HCT116 (cell line): ENCODE data around the gene GJB6. TPM values are rescaled to one million over a fixed set of nuclear protein-coding genes. Genes with fewer than 3 reads are reported as not detected.

ENCODE experiments used
- ATAC-seq: fragments of 200-7000 bp; cut with Tn5 transposase; 2 replicates; pipeline ENCODE4 v1.9.1; 2020; ENCODE audit warnings: mild to moderate bottlenecking, moderate library complexity
- BruUV-seq: library from RNA; stranded (reverse); fragments of 400-500 nt; replicated peaks from 2 replicates; lab custom pipeline; 2021; lab: Mats Ljungman, UMichigan
- CTCF ChIA-PET: fragments of 300-600 bp; sonication (Branson Sonifier 250); formaldehyde crosslinking; loops from one replicate; lab custom pipeline; 2021; ENCODE audit warnings: antibody characterized with exemption; lab: Charles Lee
- POLR2A ChIA-PET: fragments of 300-600, 350-600 bp; sonication (Branson Sonifier 250); formaldehyde crosslinking; loops from one replicate; lab custom pipeline; 2021; ENCODE audit warnings: antibody characterized with exemption; lab: Charles Lee
- RAD21 ChIA-PET, 2 experiments: fragments of 300-600 bp; sonication (Branson Sonifier 250); formaldehyde crosslinking; loops; one replicate each; lab custom pipeline; 2023; ENCODE audit warnings: low total read pairs in 2 of 2; ENCODE audit not compliant: uncharacterized antibody in 2 of 2, unreplicated experiment in 2 of 2, low non-redundant PET in 1 of 2; lab: Charles Lee
- DNase-seq: peaks from one replicate; pipeline ENCODE4 v3.0.0-alpha.2; 2010; ENCODE audit warnings: low read depth, low spot score
- H2AFZ ChIP-seq: fragments of 200-600 bp; shearing (Covaris generic), sonication (generic); 2 replicates; pipeline ENCODE4 v1.6.1; 2017; ENCODE audit warnings: low read depth, mixed run types, mixed read lengths, antibody characterized with exemption, low read length; ENCODE audit not compliant: poor library complexity, severe bottlenecking
- H3K27ac ChIP-seq: 2 replicates; pipeline ENCODE4 v1.5.1; 2012; ENCODE audit warnings: low read depth, low read length
- H3K27me3 ChIP-seq: fragments of 200-600 bp; sonication (generic); 2 replicates; pipeline ENCODE4 v1.6.1; 2016; ENCODE audit warnings: mixed run types, low read length, mixed read lengths; ENCODE audit not compliant: insufficient read depth
- H3K36me3 ChIP-seq, 2 experiments: fragments of 200-500 bp in 1 of 2; fragments of 200-600 bp in 1 of 2; sonication (Bioruptor generic) in 1 of 2; sonication (generic) in 1 of 2; 2 replicates each; pipeline versions ENCODE4 v1.5.1 to v1.6.1; 2014 to 2016; ENCODE audit warnings: low read length in 2 of 2, inconsistent platforms in 1 of 2, mixed read lengths in 1 of 2, mixed run types in 1 of 2; ENCODE audit not compliant: insufficient read depth in 2 of 2, control insufficient read depth in 1 of 2
- H3K4me1 ChIP-seq, 2 experiments: fragments of 200-600 bp in 1 of 2; sonication (generic) in 1 of 2; 2 replicates each; pipeline versions ENCODE4 v1.5.1 to v1.6.1; 2012 to 2017; ENCODE audit warnings: low read length in 2 of 2, inconsistent platforms in 1 of 2, mild to moderate bottlenecking in 1 of 2, mixed read lengths in 1 of 2, mixed run types in 1 of 2, moderate library complexity in 1 of 2; ENCODE audit not compliant: insufficient read depth in 2 of 2, control insufficient read depth in 1 of 2
- H3K4me2 ChIP-seq: fragments of 200-600 bp; sonication (generic); 2 replicates; pipeline ENCODE4 v1.6.1; 2017; ENCODE audit warnings: mixed run types, low read length, mixed read lengths
- H3K4me3 ChIP-seq, 2 experiments: fragments of 200-600 bp in 1 of 2; sonication (generic) in 1 of 2; replicated peaks in 1 of 2; 2 replicates each; pipeline ENCODE4 v1.5.1; 2011 to 2016; ENCODE audit warnings: low read length in 2 of 2, control low read depth in 1 of 2, low read depth in 1 of 2, mild to moderate bottlenecking in 1 of 2, mixed read lengths in 1 of 2, mixed run types in 1 of 2
- H3K79me2 ChIP-seq: fragments of 200-600 bp; sonication (generic); 2 replicates; pipeline ENCODE4 v1.6.1; 2017; ENCODE audit warnings: mild to moderate bottlenecking, mixed run types, low read length, moderate library complexity, mixed read lengths; ENCODE audit not compliant: insufficient read depth
- H3K9ac ChIP-seq: fragments of 200-600 bp; sonication (generic); 2 replicates; pipeline ENCODE4 v1.6.1; 2016; ENCODE audit warnings: low read length, mixed read lengths
- H3K9me2 ChIP-seq: fragments of 200-600 bp; sonication (generic), shearing (Covaris generic); 2 replicates; pipeline ENCODE4 v1.6.1; 2017; ENCODE audit warnings: mixed run types, mild to moderate bottlenecking, moderate library complexity; ENCODE audit not compliant: insufficient read depth
- H3K9me3 ChIP-seq, 2 experiments: fragments of 200-500 bp in 1 of 2; fragments of 200-600 bp in 1 of 2; sonication (Bioruptor generic) in 1 of 2; sonication (generic) in 1 of 2; 2 replicates each; pipeline ENCODE4 v1.6.1; 2014 to 2017; ENCODE audit warnings: low read length in 2 of 2, mixed read lengths in 2 of 2, inconsistent platforms in 1 of 2, low read depth in 1 of 2, mild to moderate bottlenecking in 1 of 2, mixed run types in 1 of 2, moderate library complexity in 1 of 2; ENCODE audit not compliant: control insufficient read depth in 1 of 2, insufficient read depth in 1 of 2
- H4K20me1 ChIP-seq: fragments of 200-600 bp; sonication (generic), shearing (Covaris generic); 2 replicates; pipeline ENCODE4 v1.6.1; 2017; ENCODE audit warnings: mixed run types, mild to moderate bottlenecking, moderate library complexity; ENCODE audit not compliant: insufficient read depth
- CBX3 ChIP-seq: IDR thresholded peaks from 2 replicates; pipeline ENCODE4 v1.6.1; 2012; ENCODE audit warnings: low read depth
- CEBPB ChIP-seq: IDR thresholded peaks from 2 replicates; pipeline ENCODE4 v1.6.1; 2012; ENCODE audit warnings: low read depth
- CTCF ChIP-seq, 3 experiments: fragments of 200-600 bp in 1 of 3; sonication (generic) in 1 of 3; IDR thresholded peaks in 2 of 3; conservative IDR thresholded peaks in 1 of 3; 2 replicates each; pipeline ENCODE4 v1.5.1; 2012 to 2017; ENCODE audit warnings: low read depth in 2 of 3, low read length in 2 of 3, antibody characterized with exemption in 1 of 3, borderline replicate concordance in 1 of 3, control low read depth in 1 of 3, mild to moderate bottlenecking in 1 of 3, mixed read lengths in 1 of 3, mixed run types in 1 of 3, moderate library complexity in 1 of 3; ENCODE audit not compliant: insufficient read depth in 1 of 3
- EGR1 ChIP-seq: IDR thresholded peaks from 2 replicates; pipeline ENCODE4 v1.6.1; 2012; ENCODE audit warnings: low read depth
- ELF1 ChIP-seq: IDR thresholded peaks from 2 replicates; pipeline ENCODE4 v1.6.1; 2012; ENCODE audit warnings: low read depth, borderline replicate concordance
- EZH2 ChIP-seq: fragments of 200-600 bp; sonication (generic); IDR thresholded peaks from 2 replicates; pipeline ENCODE4 v1.6.1; 2017; ENCODE audit warnings: antibody characterized with exemption, mixed run types
- FOSL1 ChIP-seq: IDR thresholded peaks from 2 replicates; pipeline ENCODE4 v1.6.1; 2012; ENCODE audit warnings: low read depth
- POLR2A ChIP-seq: IDR thresholded peaks from 2 replicates; pipeline ENCODE4 v1.7.0; 2011; ENCODE audit warnings: borderline replicate concordance; ENCODE audit not compliant: insufficient read depth, insufficient read length; ENCODE audit errors: extremely low read depth
- POLR2AphosphoS5 ChIP-seq: IDR thresholded peaks from 2 replicates; pipeline ENCODE4 v1.6.1; 2011; ENCODE audit warnings: mild to moderate bottlenecking, low read depth, low read length, moderate library complexity
- RAD21 ChIP-seq: IDR thresholded peaks from 2 replicates; pipeline ENCODE4 v1.6.1; 2012; ENCODE audit warnings: low read depth, mild to moderate bottlenecking
- SIN3A ChIP-seq: IDR thresholded peaks from 2 replicates; pipeline ENCODE4 v1.6.1; 2012; ENCODE audit warnings: low read depth
- YY1 ChIP-seq: IDR thresholded peaks from 2 replicates; pipeline ENCODE4 v1.6.1; 2011; ENCODE audit warnings: low read length, low read depth, moderate library complexity, mild to moderate bottlenecking; ENCODE audit not compliant: insufficient replicate concordance; ENCODE audit errors: extremely low read depth
- ZNF274 ChIP-seq: fragments of 200-500 bp; sonication (Bioruptor generic); IDR thresholded peaks from 2 replicates; pipeline ENCODE4 v1.6.1; 2014; ENCODE audit warnings: mild to moderate bottlenecking, low read depth, low read length, inconsistent platforms
- intact Hi-C: fragments of 100-400 bp; cut with micrococcal nuclease; formaldehyde crosslinking; loops from 2 replicates; pipeline ENCODE4 v1.10.0; 2022
- total RNA-seq: library from RNA; stranded (reverse); gene quantifications from one replicate; pipeline ENCODE4 v1.2.1, GENCODE V29; 2021; ENCODE audit not compliant: unreplicated experiment
- TF ChIP-seq, protein P1 (sequence below): IDR thresholded peaks from 2 replicates; pipeline ENCODE4 v1.6.1; 2012
- TF ChIP-seq, protein P2 (sequence below): IDR thresholded peaks from 2 replicates; pipeline ENCODE4 v1.6.1; 2012; ENCODE audit warnings: low read depth
- TF ChIP-seq, protein P3 (sequence below): IDR thresholded peaks from 2 replicates; pipeline ENCODE4 v1.6.1; 2012
- TF ChIP-seq, protein P4 (sequence below): IDR thresholded peaks from 2 replicates; pipeline ENCODE4 v1.6.1; 2011; ENCODE audit warnings: mild to moderate bottlenecking, low read length, moderate library complexity; ENCODE audit not compliant: insufficient replicate concordance; ENCODE audit errors: extremely low read depth

Gene GJB6
- total RNA-seq, 1 experiment from 2014 or later: not detected

DNA sequence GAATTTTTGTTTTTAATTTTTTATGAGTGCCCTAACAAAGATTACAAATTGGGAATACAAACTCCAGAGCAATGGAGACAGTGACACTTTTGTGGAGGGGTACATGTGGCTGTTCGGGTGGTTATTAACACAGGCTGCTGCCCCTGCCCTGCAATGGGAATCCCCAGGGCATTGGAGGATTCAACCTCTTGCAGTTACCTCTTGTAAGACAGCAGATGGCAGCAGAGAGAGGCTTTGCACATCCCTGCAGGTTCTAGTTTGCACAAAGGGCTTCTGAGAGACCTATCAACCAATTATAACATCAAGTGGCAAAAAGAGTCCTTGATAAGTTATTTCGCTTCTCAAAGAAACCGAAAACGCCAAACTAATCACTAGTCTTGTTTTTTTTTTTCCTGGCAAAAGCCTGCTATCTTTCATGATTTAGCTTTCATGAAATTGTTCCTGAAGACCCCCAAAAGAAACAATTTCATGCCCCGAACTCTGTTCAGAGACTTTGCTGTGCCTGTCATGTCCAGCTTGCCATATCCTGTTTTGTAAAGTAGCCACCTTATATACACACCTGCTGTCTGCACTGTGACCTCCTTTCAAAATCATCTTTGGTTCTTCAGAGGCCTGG is 49.8 kb downstream of the GJB6 start:
- Histone ChIP-seq H4K20me1 (no peaks in the 10 kb centered on the region), H3K4me3 (no peak overlapping the region), H3K9ac (no peak overlapping the region), H3K4me1 (peaks cover 0 to 3% of the 10 kb centered on the region in 2 experiments; a peak in 1 of 4 replicates), H3K9me3 (no peaks in the 10 kb centered on the region), H2AFZ (peak overlapping the region; percentile 41), H3K79me2 (no peaks in the 10 kb centered on the region), H3K27me3 (no peaks in the 10 kb centered on the region), H3K36me3 (no peaks in the 10 kb centered on the region), H3K9me2 (no peaks in the 10 kb centered on the region), H3K4me2 (no peak overlapping the region), H3K27ac (no peak overlapping the region)
- CTCF ChIA-PET: interaction anchor here (0.6 to 2.8 kb wide), 5 partner anchors 9 to 742 kb away, joined by 3 to 10 read pairs (median 5); no protein-coding TSS in a partner anchor
- ATAC-seq: peak; percentile 99
- POLR2A ChIA-PET: interaction anchor here (0.9 kb wide), 1 partner anchor 9 kb away, joined by 3 read pairs; no protein-coding TSS in a partner anchor
- RAD21 ChIA-PET: interaction anchor here in 1 of 2 experiments (0.6 kb wide), 1 partner anchor 279 kb away, joined by 3 read pairs; no protein-coding TSS in a partner anchor
- no TSS peak for BruUV-seq
- no peak for TF ChIP-seq CBX3
- no peak for TF ChIP-seq FOSL1
- no peak for TF ChIP-seq YY1
- TF ChIP-seq, protein P1, sequence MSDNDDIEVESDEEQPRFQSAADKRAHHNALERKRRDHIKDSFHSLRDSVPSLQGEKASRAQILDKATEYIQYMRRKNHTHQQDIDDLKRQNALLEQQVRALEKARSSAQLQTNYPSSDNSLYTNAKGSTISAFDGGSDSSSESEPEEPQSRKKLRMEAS: no peak
- no peak for TF ChIP-seq ELF1
- no peak for TF ChIP-seq EGR1
- TF ChIP-seq EZH2: no peak
- peak; percentile 65 to 83 (median 79); a peak in 5 of 6 replicates for TF ChIP-seq CTCF (IDR thresholded peaks at IDR 0.05 in 2 of 3, conservative IDR thresholded peaks at IDR 0.05 in 1 of 3; ENCODE audit: borderline replicate concordance in 1 of 3, insufficient read depth in 1 of 3, low read depth in 2 of 3, low read length in 2 of 3)
- no peak for TF ChIP-seq POLR2A
- TF ChIP-seq POLR2AphosphoS5: no peak
- TF ChIP-seq ZNF274: no peak
- no peak for TF ChIP-seq SIN3A
- TF ChIP-seq RAD21: peak; percentile 80
- TF ChIP-seq, protein P2, sequence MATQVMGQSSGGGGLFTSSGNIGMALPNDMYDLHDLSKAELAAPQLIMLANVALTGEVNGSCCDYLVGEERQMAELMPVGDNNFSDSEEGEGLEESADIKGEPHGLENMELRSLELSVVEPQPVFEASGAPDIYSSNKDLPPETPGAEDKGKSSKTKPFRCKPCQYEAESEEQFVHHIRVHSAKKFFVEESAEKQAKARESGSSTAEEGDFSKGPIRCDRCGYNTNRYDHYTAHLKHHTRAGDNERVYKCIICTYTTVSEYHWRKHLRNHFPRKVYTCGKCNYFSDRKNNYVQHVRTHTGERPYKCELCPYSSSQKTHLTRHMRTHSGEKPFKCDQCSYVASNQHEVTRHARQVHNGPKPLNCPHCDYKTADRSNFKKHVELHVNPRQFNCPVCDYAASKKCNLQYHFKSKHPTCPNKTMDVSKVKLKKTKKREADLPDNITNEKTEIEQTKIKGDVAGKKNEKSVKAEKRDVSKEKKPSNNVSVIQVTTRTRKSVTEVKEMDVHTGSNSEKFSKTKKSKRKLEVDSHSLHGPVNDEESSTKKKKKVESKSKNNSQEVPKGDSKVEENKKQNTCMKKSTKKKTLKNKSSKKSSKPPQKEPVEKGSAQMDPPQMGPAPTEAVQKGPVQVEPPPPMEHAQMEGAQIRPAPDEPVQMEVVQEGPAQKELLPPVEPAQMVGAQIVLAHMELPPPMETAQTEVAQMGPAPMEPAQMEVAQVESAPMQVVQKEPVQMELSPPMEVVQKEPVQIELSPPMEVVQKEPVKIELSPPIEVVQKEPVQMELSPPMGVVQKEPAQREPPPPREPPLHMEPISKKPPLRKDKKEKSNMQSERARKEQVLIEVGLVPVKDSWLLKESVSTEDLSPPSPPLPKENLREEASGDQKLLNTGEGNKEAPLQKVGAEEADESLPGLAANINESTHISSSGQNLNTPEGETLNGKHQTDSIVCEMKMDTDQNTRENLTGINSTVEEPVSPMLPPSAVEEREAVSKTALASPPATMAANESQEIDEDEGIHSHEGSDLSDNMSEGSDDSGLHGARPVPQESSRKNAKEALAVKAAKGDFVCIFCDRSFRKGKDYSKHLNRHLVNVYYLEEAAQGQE: no peak
- TF ChIP-seq, protein P3, sequence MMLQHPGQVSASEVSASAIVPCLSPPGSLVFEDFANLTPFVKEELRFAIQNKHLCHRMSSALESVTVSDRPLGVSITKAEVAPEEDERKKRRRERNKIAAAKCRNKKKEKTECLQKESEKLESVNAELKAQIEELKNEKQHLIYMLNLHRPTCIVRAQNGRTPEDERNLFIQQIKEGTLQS: no peak
- TF ChIP-seq, protein P4, sequence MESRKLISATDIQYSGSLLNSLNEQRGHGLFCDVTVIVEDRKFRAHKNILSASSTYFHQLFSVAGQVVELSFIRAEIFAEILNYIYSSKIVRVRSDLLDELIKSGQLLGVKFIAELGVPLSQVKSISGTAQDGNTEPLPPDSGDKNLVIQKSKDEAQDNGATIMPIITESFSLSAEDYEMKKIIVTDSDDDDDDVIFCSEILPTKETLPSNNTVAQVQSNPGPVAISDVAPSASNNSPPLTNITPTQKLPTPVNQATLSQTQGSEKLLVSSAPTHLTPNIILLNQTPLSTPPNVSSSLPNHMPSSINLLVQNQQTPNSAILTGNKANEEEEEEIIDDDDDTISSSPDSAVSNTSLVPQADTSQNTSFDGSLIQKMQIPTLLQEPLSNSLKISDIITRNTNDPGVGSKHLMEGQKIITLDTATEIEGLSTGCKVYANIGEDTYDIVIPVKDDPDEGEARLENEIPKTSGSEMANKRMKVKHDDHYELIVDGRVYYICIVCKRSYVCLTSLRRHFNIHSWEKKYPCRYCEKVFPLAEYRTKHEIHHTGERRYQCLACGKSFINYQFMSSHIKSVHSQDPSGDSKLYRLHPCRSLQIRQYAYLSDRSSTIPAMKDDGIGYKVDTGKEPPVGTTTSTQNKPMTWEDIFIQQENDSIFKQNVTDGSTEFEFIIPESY: no peak
- TF ChIP-seq CEBPB: no peak
- intact Hi-C loops: loop anchor here (1.0 to 5.0 kb wide), 3 partner anchors 307 to 742 kb away; no protein-coding TSS in a partner anchor
- peak; percentile 57 for DNase-seq
